CD4-positive, alpha-beta T cell treated with Interferon alpha-2 for 1 hour (primary cell): ENCODE data around the gene TACC2.

ENCODE experiments used
- DNase-seq, 2 donors: peaks; one replicate each; pipeline ENCODE4 v3.0.0-alpha.2; 2020 to 2022

Gene TACC2

DNA sequence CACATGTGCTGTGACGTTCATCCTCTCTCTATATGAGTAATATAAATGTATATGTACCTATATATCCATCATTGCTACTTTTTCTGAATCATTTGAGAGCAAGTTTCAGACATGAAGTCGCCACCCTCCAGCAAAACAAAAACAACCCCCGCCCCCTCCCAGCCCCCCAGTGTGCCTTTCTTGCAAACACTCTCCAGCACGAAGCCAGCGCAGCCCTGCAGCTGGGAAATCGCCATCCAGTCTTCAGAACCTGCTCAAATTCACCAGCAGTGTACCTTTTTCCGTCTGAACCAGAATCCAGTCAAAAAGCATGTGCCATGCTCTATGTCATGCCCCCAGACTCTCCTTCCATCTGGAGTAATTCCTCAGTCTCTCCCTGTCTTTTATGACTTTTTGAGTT, 135.8 kb downstream of the TACC2 start:
- no peak for DNase-seq

GRCh38 chr10:122126763-122127659, 138.0 kb downstream of the TACC2 start:
- DNase-seq: no peak

DNA sequence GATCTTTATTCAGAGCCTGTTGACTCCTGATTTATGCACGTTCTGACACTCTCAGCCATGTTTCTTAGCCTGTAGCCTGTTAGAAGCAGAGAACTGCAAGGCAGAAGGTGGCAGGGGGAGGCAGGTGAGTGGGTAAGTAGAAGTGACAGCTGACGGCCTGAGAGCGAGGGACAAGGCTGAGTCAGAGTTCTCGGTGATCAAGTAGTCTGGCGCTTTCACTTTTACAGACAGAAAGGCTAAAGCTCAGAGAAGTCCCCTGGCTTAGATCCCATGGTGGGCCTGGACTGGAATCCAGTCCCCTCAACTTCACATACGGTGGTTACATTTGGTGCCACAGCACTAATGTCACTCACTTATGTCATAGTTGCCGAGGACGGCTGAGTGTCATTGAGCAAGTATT, 139.0 kb downstream of the TACC2 start:
- no peak for DNase-seq

DNA sequence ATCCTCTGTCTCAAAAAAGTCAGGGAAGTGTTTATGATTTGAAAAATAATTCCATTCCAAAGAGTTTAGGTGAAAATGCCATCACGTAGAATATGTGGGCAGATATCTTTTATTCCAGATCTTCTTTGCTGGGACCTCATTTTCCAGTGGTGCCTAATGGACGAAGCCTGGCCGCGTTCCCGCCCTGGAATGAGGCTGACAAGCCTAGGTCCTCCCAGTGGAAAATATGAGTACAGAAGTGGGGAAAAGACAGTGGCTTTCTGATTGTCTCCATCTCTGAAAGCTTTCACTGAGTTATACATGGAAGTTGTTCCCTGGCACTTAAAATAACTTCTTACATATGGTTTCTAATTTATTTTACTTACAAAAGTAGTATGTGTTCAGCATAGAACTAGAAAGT, 139.4 kb downstream of the TACC2 start:
- no peak for DNase-seq

- DNase-seq: no peak
Observed at GRCh38 chr10:122130474-122131110, 141.6 kb downstream of the TACC2 start.

DNA sequence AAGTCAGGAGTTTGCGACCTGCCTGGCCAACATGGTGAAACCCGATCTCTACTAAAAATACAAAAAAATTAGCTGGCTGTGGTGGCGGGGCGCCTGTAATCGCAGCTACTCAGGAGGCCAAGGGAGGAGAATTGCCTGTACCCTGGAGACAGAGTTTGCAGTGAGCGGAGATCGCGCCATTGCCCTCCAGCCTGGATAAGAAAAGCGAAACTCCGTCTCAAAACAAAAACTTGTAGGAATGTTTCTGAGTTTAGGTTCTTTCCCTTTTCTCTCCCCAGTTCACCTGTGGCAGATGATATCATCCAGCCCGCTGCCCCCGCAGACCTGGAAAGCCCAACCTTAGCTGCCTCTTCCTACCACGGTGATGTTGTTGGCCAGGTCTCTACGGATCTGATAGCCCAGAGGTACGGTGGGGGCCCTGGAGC, 143.4 kb downstream of the TACC2 start:
- no peak for DNase-seq

DNA sequence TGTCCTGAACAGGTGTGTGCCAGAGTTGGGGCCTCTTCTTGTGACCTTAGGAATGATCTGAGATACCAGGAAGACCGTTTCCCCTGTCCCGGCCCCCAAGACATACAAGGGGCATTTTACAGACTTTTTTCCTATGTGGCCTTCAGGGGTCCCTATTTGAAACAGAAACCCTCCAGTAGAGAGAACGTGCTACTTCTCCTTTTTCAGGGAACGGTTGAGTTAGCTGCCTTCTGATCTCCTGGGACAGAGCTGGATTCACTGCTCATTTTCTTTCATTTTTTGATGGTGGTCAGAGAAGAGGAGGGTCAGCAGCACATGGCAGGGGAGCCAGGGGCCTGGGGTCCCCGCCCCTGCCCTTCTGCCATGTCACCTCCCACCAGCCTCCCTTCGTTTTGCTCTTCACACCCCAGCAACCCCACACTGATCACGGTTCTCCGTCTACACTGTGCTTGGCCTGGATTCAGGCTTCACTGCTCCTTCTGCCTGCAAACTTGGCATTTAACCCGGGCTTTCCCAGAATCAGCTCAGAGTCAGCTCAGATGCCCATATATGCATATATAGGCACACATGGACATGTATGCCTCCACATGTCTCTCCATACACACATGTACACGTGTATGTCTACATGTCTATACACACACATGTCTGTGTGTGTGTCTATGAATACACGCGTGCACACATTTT, 144.1 kb downstream of the TACC2 start:
- DNase-seq: no peak

DNA sequence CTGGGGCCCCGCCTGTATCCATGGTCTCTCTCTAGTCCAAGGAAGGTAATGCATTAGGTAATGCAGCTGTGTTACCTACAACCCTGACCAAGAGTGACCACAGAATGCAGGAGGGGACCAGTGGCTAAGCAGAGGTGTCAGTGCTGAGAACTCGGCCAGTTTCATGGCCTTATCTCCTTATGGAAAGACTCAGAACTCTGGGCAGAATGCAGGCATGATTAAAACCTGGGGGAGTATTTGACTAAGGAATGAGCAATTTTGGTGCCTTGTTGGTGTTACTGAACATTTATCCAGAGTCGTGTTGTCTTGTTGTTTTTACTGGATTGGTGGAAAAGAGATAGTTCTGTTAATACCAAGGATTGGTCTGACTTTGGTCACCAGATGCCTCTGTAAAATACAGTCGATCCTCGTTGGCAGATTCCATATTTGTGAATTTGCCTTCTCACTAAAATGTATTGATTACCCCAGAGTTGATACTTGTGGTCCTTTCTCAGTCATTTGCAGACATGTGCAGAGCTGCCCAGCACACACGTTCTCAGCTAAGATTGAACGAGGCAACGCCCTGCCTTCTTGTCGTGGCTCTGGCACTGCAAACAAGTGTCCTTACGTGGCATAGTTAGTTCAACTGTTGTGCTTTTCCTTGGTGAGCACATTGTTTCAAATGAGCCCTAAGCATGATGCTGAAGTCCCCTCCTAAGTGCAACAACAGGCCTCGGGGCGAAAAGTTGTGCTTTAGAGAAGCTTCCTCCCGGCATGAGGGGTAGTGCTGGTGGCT, 146.5 kb downstream of the TACC2 start:
- no peak for DNase-seq

DNA sequence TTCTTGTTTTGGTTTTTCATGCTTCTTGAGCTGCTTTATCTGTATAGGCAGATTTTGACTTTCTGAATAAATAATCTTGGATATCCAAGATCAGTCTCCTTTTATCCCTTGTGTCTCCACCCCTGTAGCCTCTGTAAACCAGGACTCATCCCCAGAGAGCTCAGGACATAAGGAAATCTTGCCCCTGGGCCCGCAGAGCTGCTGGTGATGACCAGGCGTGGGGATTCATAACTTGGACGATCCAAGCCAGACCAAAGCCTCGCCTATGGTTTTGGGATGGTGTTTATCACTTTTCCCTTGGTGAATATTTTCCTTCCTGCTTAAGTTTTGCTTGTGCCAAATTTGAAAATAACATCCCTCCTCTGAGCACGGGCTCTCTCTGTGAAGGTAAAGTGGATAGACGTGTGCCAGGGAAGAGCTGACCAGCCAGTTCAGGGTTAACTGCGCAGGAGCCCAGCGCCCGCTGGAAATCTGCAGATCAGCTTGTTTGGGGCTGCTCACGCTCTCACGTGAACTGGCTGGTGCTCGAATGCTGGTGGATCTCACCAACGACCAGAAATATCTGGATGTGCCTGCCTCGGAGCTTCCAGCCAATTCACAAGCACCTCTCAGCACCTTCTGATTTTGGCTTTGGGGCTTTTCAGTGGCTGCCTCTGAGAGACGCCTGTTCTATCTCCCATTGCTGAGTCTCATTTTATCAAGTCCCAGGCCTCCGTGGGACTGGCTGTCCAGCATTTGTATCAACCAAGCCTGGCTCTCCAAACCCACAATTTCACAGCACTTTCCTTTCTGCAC, 150.1 kb downstream of the TACC2 start:
- no peak for DNase-seq

- DNase-seq: no peak
Observed at GRCh38 chr10:122139627-122140170, 150.7 kb downstream of the TACC2 start.

DNA sequence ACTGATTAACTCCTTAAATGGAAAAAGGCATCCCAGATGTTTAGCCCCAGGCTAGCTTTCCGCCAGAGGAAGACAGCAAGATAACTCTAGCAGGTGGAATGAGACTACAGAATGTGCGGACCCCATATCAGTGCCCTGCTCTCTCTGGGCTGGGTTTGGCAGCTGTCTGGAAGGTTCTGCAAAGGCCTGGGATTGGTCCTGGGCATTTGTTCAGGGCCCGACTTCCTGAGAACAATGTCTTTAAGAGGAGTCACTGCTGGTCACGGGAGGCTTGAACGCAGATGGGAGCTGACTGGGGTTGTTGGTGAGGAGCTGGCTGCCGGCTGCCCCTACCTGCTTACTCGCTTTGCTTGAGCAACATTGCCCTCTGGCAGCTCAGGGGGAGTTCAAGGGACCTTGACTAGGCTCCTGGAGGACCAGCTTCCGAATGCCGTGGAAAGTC, 151.5 kb downstream of the TACC2 start:
- no peak for DNase-seq

DNA sequence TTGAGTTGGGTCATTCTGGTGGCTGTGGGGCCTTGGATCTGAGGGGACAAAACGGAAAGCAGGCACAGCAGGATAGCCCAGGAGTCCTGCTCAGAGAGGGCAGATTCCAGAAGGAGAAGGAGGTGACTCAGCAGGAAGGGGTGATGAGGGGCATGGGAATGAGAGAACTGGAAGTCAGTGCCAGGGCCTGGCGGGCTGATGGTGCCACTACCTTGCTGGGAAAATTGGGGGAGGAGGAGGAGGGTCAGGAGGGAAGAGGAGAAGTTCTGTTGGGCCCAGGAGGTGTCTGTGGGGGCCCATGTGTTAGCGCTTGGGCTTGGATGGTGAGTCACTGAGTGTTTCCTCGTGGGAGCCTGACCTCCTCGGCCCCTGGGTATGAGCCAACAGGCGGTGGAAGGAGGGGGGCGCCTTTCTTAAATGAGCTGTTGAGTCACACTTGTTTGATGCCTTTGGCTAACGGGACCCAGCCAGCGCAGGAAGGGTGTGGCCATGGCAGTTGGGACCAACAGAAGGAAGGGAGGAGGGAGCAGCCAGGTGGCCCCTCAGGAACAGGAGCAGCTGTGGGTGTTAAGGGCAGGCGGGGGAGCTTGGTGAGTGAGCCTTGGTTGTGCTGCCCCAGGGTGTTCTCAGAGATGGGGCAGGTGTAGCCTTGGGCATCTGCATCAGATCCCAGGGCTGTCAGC, 152.1 kb downstream of the TACC2 start:
- peak in 1 of 2 donors; percentile 20 for DNase-seq

- DNase-seq: no peak
Observed at GRCh38 chr10:122141821-122142640, 153.1 kb downstream of the TACC2 start.

- DNase-seq: peak in 1 of 2 donors; percentile 3
Observed at GRCh38 chr10:122142641-122143237, 153.8 kb downstream of the TACC2 start.

- DNase-seq: no peak
Observed at GRCh38 chr10:122143238-122143841, 154.4 kb downstream of the TACC2 start.

- no peak for DNase-seq
Observed at GRCh38 chr10:122144199-122144598, 155.2 kb downstream of the TACC2 start.

GRCh38 chr10:122145113-122145512, 156.2 kb downstream of the TACC2 start:
- no peak for DNase-seq

DNA sequence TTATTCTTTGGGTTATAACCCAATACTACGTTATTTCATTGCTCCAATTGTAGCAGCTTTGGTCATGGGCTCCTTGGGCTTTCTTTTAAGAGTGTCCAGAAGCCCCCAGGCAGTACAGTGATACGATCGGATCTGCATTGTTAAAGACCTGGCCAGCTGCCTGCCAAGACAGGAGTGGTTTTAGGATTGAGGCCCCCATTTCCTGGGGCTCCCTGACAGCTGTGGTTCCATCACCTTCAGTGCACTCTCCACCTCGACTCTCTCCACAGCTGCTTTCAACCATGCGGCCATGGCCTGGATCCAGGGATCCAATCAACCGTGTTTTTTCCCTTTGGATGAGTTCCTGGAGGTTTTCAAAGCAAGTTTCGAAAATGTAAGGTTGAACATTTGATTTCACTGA, 158.7 kb downstream of the TACC2 start:
- DNase-seq: no peak

GRCh38 chr10:122148876-122149560, 160.1 kb downstream of the TACC2 start:
- DNase-seq: no peak
